Panc1 (cell line): ENCODE measurements around the gene EGR1. TPM values are rescaled to one million over a fixed set of nuclear protein-coding genes. Genes with fewer than 3 reads are reported as not detected.

Source experiments
- ATAC-seq: fragments of 200-7000 bp; cut with Tn5 transposase; 2 replicates; pipeline ENCODE4 v1.9.1; 2020; ENCODE audit warnings: mild to moderate bottlenecking, moderate library complexity
- BruUV-seq: library from RNA; stranded (reverse); fragments of 400-500 nt; replicated peaks from 2 replicates; lab custom pipeline; 2021; lab: Mats Ljungman, UMichigan
- CTCF ChIA-PET: fragments of 300-600 bp; sonication (Branson Sonifier 250); formaldehyde crosslinking; loops from one replicate; lab custom pipeline; 2022; ENCODE audit warnings: antibody characterized with exemption; lab: Charles Lee
- POLR2A ChIA-PET: fragments of 300-600 bp; sonication (Branson Sonifier 250); formaldehyde crosslinking; loops from one replicate; lab custom pipeline; 2022; ENCODE audit warnings: antibody characterized with exemption; lab: Charles Lee
- DNase-seq: peaks from one replicate; pipeline ENCODE4 v3.0.0-alpha.2; 2010; ENCODE audit warnings: low read depth, low spot score
- H3K27ac ChIP-seq: 2 replicates; pipeline ENCODE4 v1.5.1; 2011; ENCODE audit warnings: mild to moderate bottlenecking, low read length, inconsistent platforms
- H3K27me3 ChIP-seq: fragments of 200-500 bp; sonication (Bioruptor generic); 2 replicates; pipeline ENCODE4 v1.6.0; 2014; ENCODE audit warnings: low read length, inconsistent platforms; ENCODE audit not compliant: control insufficient read depth, insufficient read depth
- H3K36me3 ChIP-seq: fragments of 200-500 bp; sonication (Bioruptor generic); 2 replicates; pipeline ENCODE4 v1.5.1; 2014; ENCODE audit warnings: inconsistent platforms, mild to moderate bottlenecking, low read length, moderate library complexity; ENCODE audit not compliant: control insufficient read depth, insufficient read depth
- H3K4me1 ChIP-seq: 2 replicates; pipeline ENCODE4 v1.5.1; 2011; ENCODE audit warnings: inconsistent platforms, mild to moderate bottlenecking, low read length, moderate library complexity; ENCODE audit not compliant: control insufficient read depth, insufficient read depth
- H3K4me3 ChIP-seq, 2 experiments: 2 replicates each; pipeline ENCODE4 v1.5.1; 2011 to 2012; ENCODE audit warnings: low read depth in 2 of 2, low read length in 2 of 2, mild to moderate bottlenecking in 2 of 2, inconsistent platforms in 1 of 2, moderate library complexity in 1 of 2
- H3K9me3 ChIP-seq: fragments of 200-500 bp; sonication (Bioruptor generic); 2 replicates; pipeline ENCODE4 v1.5.1; 2014; ENCODE audit warnings: low read depth, mild to moderate bottlenecking, inconsistent platforms, low read length, moderate library complexity; ENCODE audit not compliant: control insufficient read depth, insufficient read depth
- POLR2AphosphoS5 ChIP-seq: IDR thresholded peaks from 2 replicates; pipeline ENCODE4 v1.6.1; 2012; ENCODE audit warnings: mild to moderate bottlenecking, low read depth, low read length, moderate library complexity
- SIN3A ChIP-seq: IDR thresholded peaks from 2 replicates; pipeline ENCODE4 v1.6.1; 2012; ENCODE audit warnings: low read depth, mild to moderate bottlenecking, low read length, moderate library complexity, borderline replicate concordance; ENCODE audit not compliant: insufficient read depth
- TCF7L2 ChIP-seq: IDR thresholded peaks from 2 replicates; pipeline ENCODE4 v1.6.1; 2011; ENCODE audit warnings: mild to moderate bottlenecking, low read depth, low read length, inconsistent platforms
- in situ Hi-C: cut with HindIII; loops from 2 replicates; pipeline ENCODE4 v1.10.0; 2016; ENCODE audit warnings: low sequenced_read_pairs, low pct_unique_long_range_greater_than_20kb
- intact Hi-C: fragments of 100-400 bp; cut with micrococcal nuclease; formaldehyde crosslinking; loops from one replicate; pipeline ENCODE4 v1.10.0; 2022; ENCODE audit not compliant: unreplicated experiment
- total RNA-seq: library from RNA; stranded (reverse); gene quantifications from one replicate; pipeline ENCODE4 v1.2.1, GENCODE V29; 2021; ENCODE audit not compliant: unreplicated experiment
- TF ChIP-seq, protein P1 (sequence below): fragments of 450-650 bp; IDR thresholded peaks from 2 replicates; pipeline ENCODE4 v1.5.1; 2017; ENCODE audit warnings: mild to moderate bottlenecking
- TF ChIP-seq, protein P2 (sequence below), 2 experiments: IDR thresholded peaks; 2 replicates each; pipeline ENCODE4 v1.6.1; 2011 to 2012; ENCODE audit warnings: low read depth in 2 of 2, control low read depth in 1 of 2, low read length in 1 of 2, mild to moderate bottlenecking in 1 of 2, moderate library complexity in 1 of 2; ENCODE audit not compliant: insufficient read depth in 1 of 2

EGR1 gene
- total RNA-seq, 1 experiment from 2014 or later = 12.0 TPM

DNA sequence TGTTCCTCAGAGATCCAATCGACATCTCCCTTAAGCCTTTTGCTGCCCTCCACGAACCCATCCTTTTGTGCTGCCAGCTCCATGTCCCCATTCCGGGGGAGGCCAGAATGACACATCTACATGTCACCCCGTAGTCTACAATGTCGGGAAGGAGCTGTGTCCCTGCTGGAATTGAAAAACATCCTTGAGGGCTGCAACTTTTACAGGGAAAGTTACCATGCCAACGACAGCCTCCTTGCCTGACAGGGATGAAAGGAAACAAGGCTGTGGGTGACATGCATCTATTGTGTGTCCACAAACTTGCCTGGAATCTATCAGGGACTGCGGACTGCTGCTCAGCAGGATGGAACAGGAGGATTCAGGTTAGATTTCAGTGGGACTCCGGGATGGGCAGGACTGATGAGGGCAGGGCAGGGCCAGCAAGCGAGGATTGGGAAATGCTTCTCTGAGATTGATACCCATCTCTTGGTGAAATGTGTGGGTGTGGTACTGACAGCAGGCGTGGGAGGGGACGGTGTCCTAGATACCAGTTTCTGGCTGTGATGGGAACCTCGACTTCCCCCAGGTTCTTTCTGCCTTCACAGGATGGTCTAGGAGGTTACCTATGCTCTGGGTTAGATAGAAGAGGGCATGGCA, 25.5 kb downstream of the EGR1 start:
- no peak overlapping the region for H3K4me3 ChIP-seq
- in situ Hi-C loops = no loop called here
- DNase-seq = no peak

GRCh38 chr5:138491284-138491648, 26.0 kb downstream of the EGR1 start:
- no peak for DNase-seq
- ChIA-PET POLR2A (no interaction called here), CTCF (no interaction called here)
- Histone ChIP-seq H3K27ac (no peak overlapping the region), H3K4me1 (peaks cover 4% of the 10 kb centered on the region; the same call in 1 of the 2 replicates), H3K9me3 (no peaks in the 10 kb centered on the region), H3K4me3 (peak overlapping the region; percentile 45 to 65), H3K27me3 (no peaks in the 10 kb centered on the region), H3K36me3 (no peaks in the 10 kb centered on the region)
- intact Hi-C loops (no loop called here), in situ Hi-C loops (no loop called here)
- no TSS peak for BruUV-seq
- ATAC-seq = no peak
- TF ChIP-seq, protein P1, sequence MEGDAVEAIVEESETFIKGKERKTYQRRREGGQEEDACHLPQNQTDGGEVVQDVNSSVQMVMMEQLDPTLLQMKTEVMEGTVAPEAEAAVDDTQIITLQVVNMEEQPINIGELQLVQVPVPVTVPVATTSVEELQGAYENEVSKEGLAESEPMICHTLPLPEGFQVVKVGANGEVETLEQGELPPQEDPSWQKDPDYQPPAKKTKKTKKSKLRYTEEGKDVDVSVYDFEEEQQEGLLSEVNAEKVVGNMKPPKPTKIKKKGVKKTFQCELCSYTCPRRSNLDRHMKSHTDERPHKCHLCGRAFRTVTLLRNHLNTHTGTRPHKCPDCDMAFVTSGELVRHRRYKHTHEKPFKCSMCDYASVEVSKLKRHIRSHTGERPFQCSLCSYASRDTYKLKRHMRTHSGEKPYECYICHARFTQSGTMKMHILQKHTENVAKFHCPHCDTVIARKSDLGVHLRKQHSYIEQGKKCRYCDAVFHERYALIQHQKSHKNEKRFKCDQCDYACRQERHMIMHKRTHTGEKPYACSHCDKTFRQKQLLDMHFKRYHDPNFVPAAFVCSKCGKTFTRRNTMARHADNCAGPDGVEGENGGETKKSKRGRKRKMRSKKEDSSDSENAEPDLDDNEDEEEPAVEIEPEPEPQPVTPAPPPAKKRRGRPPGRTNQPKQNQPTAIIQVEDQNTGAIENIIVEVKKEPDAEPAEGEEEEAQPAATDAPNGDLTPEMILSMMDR = no peak
- TF ChIP-seq, protein P2, sequence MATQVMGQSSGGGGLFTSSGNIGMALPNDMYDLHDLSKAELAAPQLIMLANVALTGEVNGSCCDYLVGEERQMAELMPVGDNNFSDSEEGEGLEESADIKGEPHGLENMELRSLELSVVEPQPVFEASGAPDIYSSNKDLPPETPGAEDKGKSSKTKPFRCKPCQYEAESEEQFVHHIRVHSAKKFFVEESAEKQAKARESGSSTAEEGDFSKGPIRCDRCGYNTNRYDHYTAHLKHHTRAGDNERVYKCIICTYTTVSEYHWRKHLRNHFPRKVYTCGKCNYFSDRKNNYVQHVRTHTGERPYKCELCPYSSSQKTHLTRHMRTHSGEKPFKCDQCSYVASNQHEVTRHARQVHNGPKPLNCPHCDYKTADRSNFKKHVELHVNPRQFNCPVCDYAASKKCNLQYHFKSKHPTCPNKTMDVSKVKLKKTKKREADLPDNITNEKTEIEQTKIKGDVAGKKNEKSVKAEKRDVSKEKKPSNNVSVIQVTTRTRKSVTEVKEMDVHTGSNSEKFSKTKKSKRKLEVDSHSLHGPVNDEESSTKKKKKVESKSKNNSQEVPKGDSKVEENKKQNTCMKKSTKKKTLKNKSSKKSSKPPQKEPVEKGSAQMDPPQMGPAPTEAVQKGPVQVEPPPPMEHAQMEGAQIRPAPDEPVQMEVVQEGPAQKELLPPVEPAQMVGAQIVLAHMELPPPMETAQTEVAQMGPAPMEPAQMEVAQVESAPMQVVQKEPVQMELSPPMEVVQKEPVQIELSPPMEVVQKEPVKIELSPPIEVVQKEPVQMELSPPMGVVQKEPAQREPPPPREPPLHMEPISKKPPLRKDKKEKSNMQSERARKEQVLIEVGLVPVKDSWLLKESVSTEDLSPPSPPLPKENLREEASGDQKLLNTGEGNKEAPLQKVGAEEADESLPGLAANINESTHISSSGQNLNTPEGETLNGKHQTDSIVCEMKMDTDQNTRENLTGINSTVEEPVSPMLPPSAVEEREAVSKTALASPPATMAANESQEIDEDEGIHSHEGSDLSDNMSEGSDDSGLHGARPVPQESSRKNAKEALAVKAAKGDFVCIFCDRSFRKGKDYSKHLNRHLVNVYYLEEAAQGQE (IDR thresholded peaks at IDR 0.05; ENCODE audit: insufficient read depth in 1 of 2, low read depth in 2 of 2, low read length in 1 of 2) = no peak
- TF ChIP-seq SIN3A (no peak), POLR2AphosphoS5 (no peak), TCF7L2 (no peak)

More for the DNA sequence above, 25.5 kb downstream of the EGR1 start:
- Histone ChIP-seq H3K36me3 (no peaks in the 10 kb centered on the region), H3K9me3 (no peaks in the 10 kb centered on the region), H3K27ac (no peak overlapping the region), H3K27me3 (no peaks in the 10 kb centered on the region), H3K4me1 (peaks cover 4% of the 10 kb centered on the region; the same call in 1 of the 2 replicates)
- intact Hi-C loops = no loop called here
- ChIA-PET POLR2A (no interaction called here), CTCF (no interaction called here)
- TF ChIP-seq POLR2AphosphoS5 (no peak), TCF7L2 (no peak)
- TF ChIP-seq, protein P2 (IDR thresholded peaks at IDR 0.05; ENCODE audit: insufficient read depth in 1 of 2, low read depth in 2 of 2, low read length in 1 of 2) = no peak
- no TSS peak for BruUV-seq
- ATAC-seq = no peak
